ENCODE results near the gene KIF3A.

KIF3A gene

DNA sequence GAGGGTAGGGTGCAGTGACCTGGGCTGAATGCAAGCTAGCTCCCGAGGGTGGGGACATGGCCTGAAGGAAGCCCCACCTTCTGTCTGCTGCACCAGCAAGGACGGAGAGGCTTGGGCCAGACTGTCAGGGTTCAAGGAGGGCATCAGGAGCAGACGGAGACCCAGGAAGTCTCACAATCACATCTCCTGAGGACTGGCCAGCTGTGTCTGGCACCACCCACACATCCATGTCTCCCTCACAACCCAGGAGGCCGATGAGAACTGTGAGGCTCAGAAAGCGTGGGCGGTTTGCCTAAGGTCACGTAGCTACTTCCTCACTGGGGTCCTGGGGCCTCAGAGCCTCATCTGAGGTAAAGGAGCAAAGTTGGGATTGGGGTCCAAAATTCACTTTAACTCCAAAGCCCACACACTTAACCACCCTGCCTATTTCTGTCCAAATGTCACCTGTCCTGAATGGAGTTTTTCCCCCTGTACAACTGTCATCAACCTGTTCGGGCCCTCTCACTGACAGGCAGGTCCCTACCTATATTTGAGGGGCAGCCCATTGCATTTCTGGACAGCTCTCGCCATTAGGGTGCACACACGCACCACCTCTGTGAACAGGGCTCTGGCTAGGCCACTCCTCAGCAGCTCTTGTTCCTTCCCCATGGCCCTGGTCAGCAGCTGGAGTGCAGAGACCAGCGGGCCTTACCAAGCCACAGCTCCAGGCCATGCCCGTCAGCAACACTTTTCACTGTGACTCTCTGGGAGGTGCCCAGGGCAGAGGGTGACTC lies 75.9 kb downstream of the KIF3A start:
- DNase-seq: no peak

DNA sequence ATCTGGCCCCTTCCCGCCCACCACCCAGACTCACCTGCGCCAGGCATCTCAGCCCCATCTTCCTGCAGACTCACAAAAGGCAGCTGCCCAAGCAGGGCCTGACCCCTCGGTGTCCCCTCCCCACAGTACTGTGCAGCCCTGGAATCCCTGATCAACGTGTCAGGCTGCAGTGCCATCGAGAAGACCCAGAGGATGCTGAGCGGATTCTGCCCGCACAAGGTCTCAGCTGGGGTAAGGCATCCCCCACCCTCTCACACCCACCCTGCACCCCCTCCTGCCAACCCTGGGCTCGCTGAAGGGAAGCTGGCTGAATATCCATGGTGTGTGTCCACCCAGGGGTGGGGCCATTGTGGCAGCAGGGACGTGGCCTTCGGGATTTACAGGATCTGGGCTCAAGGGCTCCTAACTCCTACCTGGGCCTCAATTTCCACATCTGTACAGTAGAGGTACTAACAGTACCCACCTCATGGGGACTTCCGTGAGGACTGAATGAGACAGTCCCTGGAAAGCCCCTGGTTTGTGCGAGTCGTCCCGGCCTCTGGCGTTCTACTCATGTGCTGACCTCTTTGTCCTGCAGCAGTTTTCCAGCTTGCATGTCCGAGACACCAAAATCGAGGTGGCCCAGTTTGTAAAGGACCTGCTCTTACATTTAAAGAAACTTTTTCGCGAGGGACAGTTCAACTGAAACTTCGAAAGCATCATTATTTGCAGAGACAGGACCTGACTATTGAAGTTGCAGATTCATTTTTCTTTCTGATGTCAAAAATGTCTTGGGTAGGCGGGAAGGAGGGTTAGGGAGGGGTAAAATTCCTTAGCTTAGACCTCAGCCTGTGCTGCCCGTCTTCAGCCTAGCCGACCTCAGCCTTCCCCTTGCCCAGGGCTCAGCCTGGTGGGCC lies 77.5 kb downstream of the KIF3A start:
- no peak for DNase-seq

DNA sequence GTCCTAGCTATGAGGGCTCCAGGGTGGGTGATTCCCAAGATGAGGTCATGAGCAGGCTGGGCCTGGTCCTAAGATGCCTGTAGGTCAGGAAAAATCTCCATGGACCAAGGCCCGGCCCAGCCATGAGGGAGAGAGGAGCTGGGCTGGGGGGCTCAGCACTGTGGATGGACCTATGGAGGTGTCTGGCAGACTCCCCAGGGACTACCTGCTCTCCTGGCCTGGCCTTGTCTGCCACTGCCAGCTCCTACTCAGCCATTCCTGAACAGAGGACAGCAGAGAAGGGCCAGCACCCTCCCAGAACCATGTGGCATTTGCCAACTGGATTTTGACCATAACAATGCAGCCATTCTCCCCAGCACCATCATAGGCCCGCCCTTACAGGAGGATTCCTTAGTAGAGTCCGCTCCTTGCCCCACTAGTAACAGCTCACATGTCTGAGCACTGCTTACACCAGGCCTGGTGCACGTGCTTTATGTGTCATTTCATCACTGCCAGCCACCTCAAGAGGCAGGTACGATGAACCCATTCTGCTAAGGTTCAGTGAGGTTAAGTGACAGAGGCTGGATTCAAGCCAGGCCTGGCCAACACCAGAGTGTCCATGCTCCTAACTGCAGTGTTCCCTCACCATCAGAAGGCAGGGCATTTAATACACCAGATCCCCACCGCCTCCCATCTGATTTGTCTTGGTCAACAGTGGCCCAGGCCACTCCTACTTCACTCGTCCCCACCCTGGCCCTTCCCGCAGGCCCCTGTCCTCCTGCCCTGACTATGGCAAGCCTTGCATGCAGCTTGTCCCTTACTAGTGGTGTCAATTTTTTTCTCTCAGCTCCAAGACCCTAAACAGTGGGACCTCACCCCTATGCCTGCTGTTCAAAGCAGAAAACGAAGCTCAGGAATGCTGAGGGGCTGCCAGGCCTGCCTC lies 78.7 kb downstream of the KIF3A start:
- no peak for DNase-seq

DNA sequence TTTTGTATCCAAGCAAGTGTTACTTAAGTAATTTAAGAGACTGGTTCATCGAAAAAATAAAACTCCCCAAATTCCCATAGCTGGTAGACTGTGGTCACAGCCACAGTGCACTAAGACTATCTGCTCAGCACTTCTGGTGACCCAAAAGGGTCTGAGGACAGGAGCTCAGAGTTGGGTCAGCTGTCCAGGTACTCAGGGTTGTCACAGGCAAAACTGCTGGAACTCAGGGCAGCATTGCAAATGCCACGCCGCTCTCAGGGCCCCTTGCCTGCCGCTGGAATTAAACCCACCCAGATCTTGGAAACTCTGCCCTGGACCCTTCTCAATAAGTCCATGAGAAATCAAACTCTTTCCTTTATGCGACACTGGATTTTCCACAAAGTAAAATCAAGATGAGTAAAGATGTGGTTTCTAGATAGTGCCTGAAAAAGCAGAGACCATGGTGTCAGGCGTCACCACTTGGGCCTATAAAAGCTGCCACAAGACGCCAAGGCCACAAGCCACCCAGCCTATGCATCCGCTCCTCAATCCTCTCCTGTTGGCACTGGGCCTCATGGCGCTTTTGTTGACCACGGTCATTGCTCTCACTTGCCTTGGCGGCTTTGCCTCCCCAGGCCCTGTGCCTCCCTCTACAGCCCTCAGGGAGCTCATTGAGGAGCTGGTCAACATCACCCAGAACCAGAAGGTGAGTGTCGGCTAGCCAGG lies 79.5 kb downstream of the KIF3A start, which contains the start of gene IL13:
TSS of gene IL13 (plus strand) at position 498 of the 705 bp plus-strand sequence. CDS start at position 512, 14 bp downstream.
- DNase-seq: no peak

DNA sequence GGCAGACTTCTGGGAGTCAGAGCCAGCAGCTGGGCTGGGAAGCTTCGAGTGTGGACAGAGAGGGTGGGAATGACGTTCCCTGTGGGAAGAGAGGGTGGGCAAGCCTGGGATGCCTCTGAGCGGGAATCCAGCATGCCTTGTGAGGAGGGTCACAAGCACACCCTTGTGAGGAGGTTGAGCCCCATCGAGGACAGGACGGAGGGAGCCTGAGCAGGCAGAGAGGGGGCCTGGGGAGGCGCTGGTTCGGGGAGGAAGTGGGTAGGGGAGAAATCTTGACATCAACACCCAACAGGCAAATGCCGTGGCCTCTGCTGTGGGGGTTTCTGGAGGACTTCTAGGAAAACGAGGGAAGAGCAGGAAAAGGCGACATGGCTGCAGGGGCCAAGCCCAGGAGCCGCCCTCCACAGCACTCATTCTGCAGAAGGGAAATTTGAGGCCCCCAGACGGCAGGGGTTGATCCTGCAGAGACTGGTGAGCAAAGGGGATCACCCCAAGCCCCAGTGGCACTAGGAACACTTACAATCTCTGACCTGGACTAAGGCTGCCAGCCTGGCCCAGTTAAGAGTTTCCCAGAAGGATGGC lies 80.5 kb downstream of the KIF3A start:
- DNase-seq: no peak

DNA sequence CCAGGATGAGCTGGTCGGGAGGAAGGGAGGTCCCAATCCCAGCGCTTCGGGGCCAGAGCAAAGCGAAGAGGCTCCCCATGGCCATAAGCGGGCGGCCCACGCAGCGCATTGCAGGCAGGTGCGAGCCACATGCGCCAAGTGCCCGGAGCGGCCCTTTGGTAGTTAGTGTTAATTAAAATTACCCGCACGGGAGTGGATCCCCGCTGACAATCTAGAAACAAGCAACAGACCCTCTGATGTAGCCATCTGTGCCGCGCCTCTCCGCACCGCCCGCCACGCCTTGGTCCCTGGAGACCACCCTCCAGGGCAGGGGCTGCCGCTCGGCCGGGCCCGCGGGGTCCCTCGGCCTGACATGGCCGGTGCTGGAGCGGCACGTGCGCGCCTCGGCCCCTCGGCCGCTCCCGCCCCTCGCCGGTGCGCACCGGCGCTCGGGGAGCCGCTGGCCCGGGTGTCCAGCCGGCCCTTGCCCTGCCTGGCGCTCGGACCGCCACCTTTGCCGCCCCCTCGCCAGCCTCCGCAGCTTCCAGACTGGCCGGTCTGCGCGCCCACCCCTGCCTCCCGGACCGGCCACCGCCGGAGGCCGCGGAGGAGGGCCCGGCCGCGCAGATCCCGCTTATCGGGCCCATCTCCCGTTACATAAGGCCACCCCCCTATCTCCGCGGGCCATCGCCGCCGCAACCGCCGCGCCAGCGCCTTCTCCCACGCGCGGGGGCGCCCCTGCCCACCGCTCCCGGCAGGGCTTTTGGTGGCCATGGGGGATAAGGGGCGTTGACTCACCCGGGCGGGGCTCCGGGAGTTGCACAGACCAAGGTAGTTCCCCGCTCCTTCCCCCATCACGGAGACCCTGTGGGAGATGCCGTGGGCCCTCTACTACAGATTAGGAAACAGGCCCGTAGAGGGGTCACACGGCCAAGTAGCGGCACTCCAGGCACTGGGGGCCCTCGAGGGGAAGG lies 81.2 kb downstream of the KIF3A start:
- peak; percentile 35 for DNase-seq

DNA sequence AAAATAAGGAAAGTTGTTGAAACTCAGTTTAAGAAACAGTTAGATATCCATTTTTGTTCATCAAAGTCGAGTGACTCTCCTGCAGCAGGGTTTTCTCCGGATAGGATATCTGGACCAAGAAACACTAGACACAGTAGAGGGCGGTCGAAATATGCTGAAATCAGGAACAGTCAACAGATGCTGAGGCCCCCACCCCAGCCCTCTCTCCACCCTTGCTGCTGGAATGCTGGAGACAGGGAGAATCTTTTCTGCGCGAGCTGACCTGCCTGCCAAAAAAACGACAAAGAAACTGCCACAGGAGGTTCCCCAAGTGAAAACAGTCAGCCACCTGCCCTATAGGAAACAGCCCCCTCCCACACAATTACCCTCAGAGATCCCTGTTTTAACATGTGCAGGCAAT lies 83.6 kb downstream of the KIF3A start:
- DNase-seq: no peak

DNA sequence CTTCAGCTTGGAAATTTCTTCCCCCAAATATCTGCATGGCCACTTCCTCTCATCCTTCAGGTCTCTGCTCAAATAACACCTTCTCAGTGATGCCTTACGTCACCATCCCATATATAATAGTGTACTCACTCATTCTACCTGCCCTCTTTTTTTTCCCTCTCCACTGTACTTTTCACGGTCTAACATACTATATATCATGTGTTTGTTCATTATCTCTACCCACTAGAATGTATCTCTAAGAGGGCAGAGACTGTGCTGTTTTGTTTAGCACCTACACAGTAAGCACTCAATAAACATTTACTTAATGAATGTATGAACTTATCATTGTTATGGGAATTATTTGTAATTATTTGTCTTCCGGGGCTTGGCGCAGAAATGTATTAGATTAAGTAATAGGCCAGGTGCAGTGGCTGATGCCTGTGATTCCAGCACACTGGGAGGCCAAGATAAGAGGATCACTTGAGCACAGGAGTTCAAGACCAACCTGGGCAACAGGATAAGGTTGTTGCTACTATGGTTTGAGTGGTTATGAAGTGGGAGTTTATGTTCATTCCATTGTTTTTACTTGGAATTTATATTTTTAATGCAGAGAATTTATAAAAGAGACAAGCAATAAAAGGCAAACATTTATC lies 85.4 kb downstream of the KIF3A start:
- no peak for DNase-seq

DNA sequence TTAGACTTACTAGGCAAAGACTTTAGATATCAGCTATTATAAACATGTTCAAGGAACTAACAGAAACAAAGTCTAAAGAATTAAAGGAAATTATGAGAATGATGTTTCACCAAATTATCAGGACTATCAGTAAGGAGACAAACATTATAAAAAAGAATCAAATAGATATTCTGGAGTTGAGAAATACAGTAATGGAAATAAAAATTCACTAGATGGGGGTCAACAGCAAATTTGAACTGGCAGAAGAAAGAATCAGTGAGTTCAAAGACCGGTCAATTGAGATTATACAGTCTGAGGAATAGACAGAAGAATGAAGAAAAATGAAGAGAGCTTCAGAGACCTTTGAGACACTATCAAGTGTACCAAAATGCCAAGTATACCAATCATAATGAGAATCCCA lies 89.0 kb downstream of the KIF3A start:
- no peak for DNase-seq

DNA sequence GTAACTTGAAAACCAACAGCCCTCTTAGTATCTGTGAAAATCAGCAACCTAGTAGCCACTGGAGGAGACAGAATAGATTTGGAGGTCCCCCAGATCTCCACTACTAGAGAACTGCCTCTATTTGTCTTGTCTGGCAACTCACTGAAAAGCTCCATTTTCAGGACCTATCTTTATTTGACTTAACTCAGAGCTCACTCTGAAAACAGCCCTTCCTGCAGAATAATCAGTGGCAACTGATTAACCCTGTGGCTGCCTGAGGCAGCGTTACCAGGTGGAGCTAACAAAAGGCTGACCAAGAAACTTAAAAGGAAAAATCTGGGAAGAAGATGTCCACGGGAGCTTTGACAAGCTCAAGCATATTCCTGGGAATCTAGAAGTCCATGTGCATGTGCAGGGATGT lies 89.9 kb downstream of the KIF3A start:
- DNase-seq: no peak

DNA sequence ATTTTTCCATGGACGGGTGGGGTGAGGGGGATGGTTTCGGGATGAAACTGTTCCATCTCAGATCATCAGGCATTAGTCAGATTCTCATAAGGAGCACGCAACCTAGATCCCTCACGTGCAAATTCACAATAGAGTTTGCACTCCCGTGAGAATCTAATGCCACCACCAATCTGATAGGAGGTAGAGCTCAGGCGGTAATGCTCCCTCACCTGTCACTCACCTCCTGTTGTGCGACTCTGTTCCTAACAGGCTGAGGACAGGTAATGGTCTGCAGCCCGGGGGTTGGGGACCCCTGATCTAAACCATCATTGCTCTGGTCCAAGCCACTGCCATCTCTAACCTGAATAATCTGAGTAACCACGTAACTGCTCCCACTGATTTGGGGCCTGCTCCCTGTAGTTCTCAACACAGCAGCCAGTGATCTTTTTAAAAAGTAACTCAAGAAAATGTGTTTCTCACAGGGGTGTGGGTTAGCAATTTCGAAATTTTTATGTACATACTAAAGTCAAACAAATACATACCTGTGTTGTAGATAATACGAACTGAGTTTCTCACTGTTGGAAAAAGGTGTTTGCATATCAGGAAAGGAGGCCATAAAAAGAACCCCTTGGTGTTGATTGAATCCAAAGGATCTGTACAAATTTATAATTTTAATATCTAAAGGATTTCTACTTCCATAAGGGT lies 90.6 kb downstream of the KIF3A start:
- no peak for DNase-seq

DNA sequence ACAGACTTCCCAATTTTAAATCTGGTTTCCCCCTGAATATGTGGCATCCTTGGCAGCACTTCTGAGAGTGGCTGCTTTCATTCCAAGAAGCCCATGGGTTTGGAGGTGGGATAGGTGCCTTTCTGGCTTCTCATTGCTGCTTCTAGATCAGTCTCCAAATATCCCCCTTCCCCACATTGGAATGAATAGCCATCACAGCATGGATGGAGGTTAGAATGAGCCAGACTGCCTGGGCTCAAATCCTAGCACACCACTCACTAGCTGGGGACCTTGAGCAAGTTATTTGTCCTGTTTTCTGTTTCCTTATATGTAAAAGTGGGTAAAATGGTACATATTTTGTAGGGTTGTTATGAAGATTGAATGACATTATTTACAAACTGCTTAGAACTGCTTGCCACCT lies 93.2 kb downstream of the KIF3A start:
- no peak for DNase-seq
